H1 (cell line): ENCODE results near the gene BBS5. TPM values are rescaled to one million over a fixed set of nuclear protein-coding genes. Genes with fewer than 3 reads are reported as not detected.

Source experiments
- CTCF ChIA-PET: fragments of 300-600 bp; sonication (Branson Sonifier 250); formaldehyde crosslinking; loops from one replicate; lab custom pipeline; 2021; ENCODE audit not compliant: partially characterized antibody; lab: Charles Lee
- POLR2A ChIA-PET: fragments of 300-600 bp; sonication (Branson Sonifier 250); formaldehyde crosslinking; loops from one replicate; lab custom pipeline; 2021; ENCODE audit warnings: inconsistent platforms; ENCODE audit not compliant: partially characterized antibody; lab: Charles Lee
- DNase-seq, 2 experiments: peaks; one replicate each; pipeline versions ENCODE4 v3.0.0 to v3.0.0-alpha.2; 2010 to 2022; ENCODE audit warnings: low spot score in 2 of 2, low read depth in 1 of 2, mixed read lengths in 1 of 2
- FAIRE-seq: peaks from 2 replicates; lab custom pipeline; 2011; peaks lifted over from hg19 to GRCh38; lab: Jason Lieb, UNC
- H2AFZ ChIP-seq: 2 replicates; pipeline ENCODE4 v1.8.1; 2012; ENCODE audit warnings: low read length, inconsistent platforms
- H2AK5ac ChIP-seq: 2 replicates; pipeline ENCODE4 v1.6.1; 2013; ENCODE audit warnings: low read depth, low read length
- H2BK120ac ChIP-seq: replicated peaks from 2 replicates; pipeline ENCODE3; 2013; ENCODE audit warnings: low read depth, low read length, inconsistent platforms
- H2BK12ac ChIP-seq: 2 replicates; pipeline ENCODE4 v1.6.1; 2013; ENCODE audit warnings: low read depth, low read length
- H2BK15ac ChIP-seq: 2 replicates; pipeline ENCODE4 v1.6.1; 2013; ENCODE audit warnings: low read length
- H2BK20ac ChIP-seq: 2 replicates; pipeline ENCODE4 v1.6.1; 2013; ENCODE audit warnings: low read length
- H2BK5ac ChIP-seq: 2 replicates; pipeline ENCODE4 v1.6.1; 2013; ENCODE audit warnings: low read depth, low read length
- H3K14ac ChIP-seq: 2 replicates; pipeline ENCODE4 v1.6.1; 2013; ENCODE audit warnings: inconsistent platforms; ENCODE audit not compliant: insufficient read length
- H3K18ac ChIP-seq: 2 replicates; pipeline ENCODE4 v1.6.1; 2013; ENCODE audit warnings: low read length; ENCODE audit errors: extremely low read depth
- H3K23ac ChIP-seq: 2 replicates; pipeline ENCODE4 v1.6.1; 2013; ENCODE audit warnings: inconsistent platforms; ENCODE audit not compliant: insufficient read length
- H3K23me2 ChIP-seq: 2 replicates; pipeline ENCODE4 v1.6.1; 2013; ENCODE audit warnings: low read depth, low read length
- H3K27ac ChIP-seq: 2 replicates; pipeline ENCODE4 v1.6.1; 2011; ENCODE audit warnings: low read depth, low read length, inconsistent platforms
- H3K27me3 ChIP-seq, 4 experiments: replicated peaks in 1 of 4; 1 replicate in 1 of 4; 2 replicates in 3 of 4; pipeline versions ENCODE4 v1.6.1 to v1.8.1; 2011 to 2013; ENCODE audit warnings: low read length in 3 of 4, mild to moderate bottlenecking in 3 of 4, inconsistent platforms in 2 of 4, mixed read lengths in 2 of 4, moderate library complexity in 1 of 4; ENCODE audit not compliant: control insufficient read depth in 3 of 4, insufficient read depth in 3 of 4; ENCODE audit errors: extremely low read depth in 1 of 4
- H3K36me3 ChIP-seq, 4 experiments: 2 replicates each; pipeline versions ENCODE4 v1.6.1 to v1.8.1; 2011 to 2013; ENCODE audit warnings: mild to moderate bottlenecking in 4 of 4, low read length in 3 of 4, moderate library complexity in 2 of 4, control low read depth in 1 of 4, inconsistent platforms in 1 of 4; ENCODE audit not compliant: insufficient read depth in 4 of 4, control insufficient read depth in 2 of 4
- H3K4ac ChIP-seq: replicated peaks from 2 replicates; pipeline ENCODE3; 2013; ENCODE audit warnings: low read length, low read depth, mixed read lengths, inconsistent platforms; ENCODE audit not compliant: insufficient read length
- H3K4me1 ChIP-seq, 4 experiments: replicated peaks in 1 of 4; 1 replicate in 1 of 4; 2 replicates in 3 of 4; pipeline versions ENCODE4 v1.6.1 to v1.8.1; 2011 to 2013; ENCODE audit warnings: low read length in 3 of 4, inconsistent platforms in 2 of 4, mixed read lengths in 1 of 4; ENCODE audit not compliant: insufficient read depth in 4 of 4, control insufficient read depth in 3 of 4
- H3K4me2 ChIP-seq, 2 experiments: 2 replicates each; pipeline versions ENCODE4 v1.6.1 to v1.8.1; 2011 to 2013; ENCODE audit warnings: low read depth in 2 of 2, low read length in 2 of 2, control low read depth in 1 of 2, inconsistent platforms in 1 of 2, mild to moderate bottlenecking in 1 of 2; ENCODE audit not compliant: insufficient read depth in 1 of 2
- H3K4me3 ChIP-seq, 4 experiments: fragments of 200-600, 300-600 bp in 1 of 4; sonication (generic), shearing (Covaris generic), sonication (Bioruptor Twin) in 1 of 4; 2 replicates each; pipeline versions ENCODE4 v1.5.1 to v1.8.1; 2011 to 2016; ENCODE audit warnings: low read length in 4 of 4, low read depth in 3 of 4, control low read depth in 2 of 4, inconsistent platforms in 2 of 4, mild to moderate bottlenecking in 2 of 4, mixed read lengths in 1 of 4, moderate library complexity in 1 of 4; ENCODE audit not compliant: insufficient read depth in 2 of 4; ENCODE audit errors: extremely low read depth in 1 of 4
- H3K56ac ChIP-seq: replicated peaks from 2 replicates; pipeline ENCODE3; 2013; ENCODE audit warnings: low read depth, mild to moderate bottlenecking, mixed read lengths, low read length, inconsistent platforms; ENCODE audit not compliant: insufficient read length
- H3K79me1 ChIP-seq: 2 replicates; pipeline ENCODE4 v1.6.1; 2013; ENCODE audit warnings: low read depth, low read length, control low read depth
- H3K79me2 ChIP-seq, 2 experiments: 2 replicates each; pipeline versions ENCODE4 v1.6.1 to v1.8.1; 2012 to 2013; ENCODE audit warnings: low read length in 2 of 2, mild to moderate bottlenecking in 2 of 2, inconsistent platforms in 1 of 2; ENCODE audit not compliant: insufficient read depth in 2 of 2, control insufficient read depth in 1 of 2
- H3K9ac ChIP-seq, 4 experiments: replicated peaks in 1 of 4; 1 replicate in 1 of 4; 2 replicates in 3 of 4; pipeline versions ENCODE4 v1.6.1 to v1.8.1; 2011 to 2013; ENCODE audit warnings: low read depth in 3 of 4, low read length in 3 of 4, control low read depth in 2 of 4, mild to moderate bottlenecking in 2 of 4, moderate library complexity in 2 of 4, inconsistent platforms in 1 of 4; ENCODE audit errors: extremely low read depth in 1 of 4
- H3K9me3 ChIP-seq, 2 experiments: 2 replicates each; pipeline versions ENCODE4 v1.6.1 to v1.8.1; 2012 to 2013; ENCODE audit warnings: mild to moderate bottlenecking in 2 of 2, moderate library complexity in 2 of 2, control low read depth in 1 of 2, inconsistent platforms in 1 of 2, low read depth in 1 of 2, low read length in 1 of 2, mixed read lengths in 1 of 2; ENCODE audit not compliant: insufficient read depth in 2 of 2
- H4K20me1 ChIP-seq, 2 experiments: replicated peaks in 1 of 2; 2 replicates each; pipeline versions ENCODE3 to v1.8.1; 2011 to 2013; ENCODE audit warnings: inconsistent platforms in 2 of 2, low read length in 2 of 2, mild to moderate bottlenecking in 1 of 2; ENCODE audit not compliant: insufficient read depth in 2 of 2, control insufficient read depth in 1 of 2
- H4K5ac ChIP-seq: 2 replicates; pipeline ENCODE4 v1.6.1; 2013; ENCODE audit warnings: low read length, low read depth, mixed read lengths, inconsistent platforms; ENCODE audit not compliant: insufficient read length
- H4K8ac ChIP-seq: 2 replicates; pipeline ENCODE4 v1.8.0; 2013; ENCODE audit warnings: mild to moderate bottlenecking, moderate library complexity, low read length, inconsistent platforms; ENCODE audit not compliant: insufficient read depth; ENCODE audit errors: extremely low read depth
- H4K91ac ChIP-seq: replicated peaks from 2 replicates; pipeline ENCODE3; 2013; ENCODE audit warnings: low read length, mixed read lengths, inconsistent platforms; ENCODE audit not compliant: insufficient read length
- GTF2F1 ChIP-seq: IDR thresholded peaks from 2 replicates; pipeline ENCODE4 v1.6.1; 2012; ENCODE audit warnings: low read depth, low read length, improper control_type of control experiment, borderline replicate concordance
- WGBS, 2 experiments: shearing (Covaris generic) in 1 of 2; methylation state at CpG; one replicate each; pipeline versions ENCODE4 v1.1.6 to v1.1.7; 2013 to 2015; ENCODE audit warnings: low lambda C conversion rate in 2 of 2, mixed read lengths in 2 of 2, inconsistent platforms in 1 of 2, low coverage in 1 of 2, missing lambda C conversion rate in 1 of 2; ENCODE audit not compliant: insufficient replicate concordance in 2 of 2, insufficient coverage in 1 of 2, insufficient read length in 1 of 2; ENCODE audit errors: extremely low coverage in 1 of 2, missing lambda C conversion rate in 1 of 2; 5-methylcytosine and 5-hydroxymethylcytosine counted together
- polyA plus RNA-seq, 7 experiments: library from polyadenylated mRNA; depleted of rRNA in 3 of 7; stranded (reverse) in 5 of 7; unstranded in 2 of 7; fragments of >200 nt in 5 of 7; fragments of 200-250 nt in 2 of 7; gene quantifications; 1 replicate in 5 of 7; 2 replicates in 1 of 7; 4 replicates in 1 of 7; pipeline versions ENCODE4 v1.2.1 to v1.2.3, GENCODE V29; 2011 to 2013; ENCODE audit warnings: missing spikeins in 2 of 7, mixed read lengths in 2 of 7
- total RNA-seq: library from RNA; stranded (reverse); fragmentation: NEBNext Ultra II Directional; extraction: Animal tissue kit (Norgen Biotek cat#: 25700); gene quantifications from 2 replicates; pipeline ENCODE4 v1.2.1, GENCODE V29; 2021

Gene BBS5
- total and polyA plus RNA-seq, 2 of the 8 experiments (the other 6 are each of a cell fraction or from before 2014, with no cell fraction given), result 0.20 to 0.36 TPM

DNA sequence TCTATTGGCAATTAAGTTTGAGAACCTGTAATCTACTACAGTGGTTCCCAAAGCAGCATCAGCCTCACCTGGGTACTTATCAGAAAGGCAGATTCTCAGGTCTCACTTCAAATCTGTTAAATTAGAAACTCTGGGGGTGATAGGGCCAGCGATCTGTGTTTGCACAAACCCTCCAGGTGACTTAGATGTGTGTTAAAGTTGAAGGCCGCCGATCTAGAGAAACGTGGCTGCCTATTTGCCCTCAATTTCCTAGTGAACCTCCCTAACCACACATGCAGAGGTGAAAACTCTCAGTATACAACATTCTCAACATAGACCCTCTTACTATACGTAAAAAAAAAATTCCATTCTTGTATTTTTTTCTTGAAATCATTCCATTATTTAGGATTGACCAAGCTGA is 44.4 kb downstream of the BBS5 start:
- Histone ChIP-seq H3K14ac (no peak overlapping the region), H4K5ac (no peak overlapping the region), H2AFZ (no peak overlapping the region), H2BK20ac (no peak overlapping the region), H3K23ac (no peak overlapping the region), H3K9me3 (no peaks in the 10 kb centered on the region), H3K56ac (no peak overlapping the region), H3K4me3 (no peak overlapping the region), H2BK12ac (no peak overlapping the region), H2BK15ac (no peak overlapping the region), H2BK5ac (no peak overlapping the region), H3K79me1 (no peaks in the 10 kb centered on the region), H3K18ac (no peak overlapping the region), H3K4me1 (no peaks in the 10 kb centered on the region), H2BK120ac (no peak overlapping the region), H3K27ac (no peak overlapping the region), H3K4me2 (no peak overlapping the region), H3K4ac (no peak overlapping the region), H3K27me3 (no peaks in the 10 kb centered on the region), H4K8ac (no peak overlapping the region), H2AK5ac (no peak overlapping the region), H3K23me2 (no peaks in the 10 kb centered on the region; the same call in 1 of the 2 replicates), H4K91ac (no peak overlapping the region), H4K20me1 (no peaks in the 10 kb centered on the region), H3K9ac (no peak overlapping the region), H3K36me3 (no peaks in the 10 kb centered on the region), H3K79me2 (no peaks in the 10 kb centered on the region)
- FAIRE-seq (no peak), DNase-seq (no peak)
- ChIA-PET CTCF (interaction anchor here (0.6 to 1.6 kb wide), 4 partner anchors 10 to 45 kb away, joined by 3 to 6 read pairs (median 3); partner anchors contain the start of gene BBS5), POLR2A (no interaction called here)
- 77% methylated on average over 5 of the region's 5 CpGs; no CpG with 5 or more reads in 1 of the 2 experiments for WGBS, 2 experiments
- TF ChIP-seq GTF2F1, result no peak
